ENCODE measurements around the gene XPO6. TPM values are rescaled to one million over a fixed set of nuclear protein-coding genes. Genes with fewer than 3 reads are reported as not detected.
A peak's percentile ranks its signal among the peaks of the same experiment; 100 is the strongest.

Gene XPO6
- total RNA-seq, 2 donors from 2014 or later, result 212 to 386 TPM

DNA sequence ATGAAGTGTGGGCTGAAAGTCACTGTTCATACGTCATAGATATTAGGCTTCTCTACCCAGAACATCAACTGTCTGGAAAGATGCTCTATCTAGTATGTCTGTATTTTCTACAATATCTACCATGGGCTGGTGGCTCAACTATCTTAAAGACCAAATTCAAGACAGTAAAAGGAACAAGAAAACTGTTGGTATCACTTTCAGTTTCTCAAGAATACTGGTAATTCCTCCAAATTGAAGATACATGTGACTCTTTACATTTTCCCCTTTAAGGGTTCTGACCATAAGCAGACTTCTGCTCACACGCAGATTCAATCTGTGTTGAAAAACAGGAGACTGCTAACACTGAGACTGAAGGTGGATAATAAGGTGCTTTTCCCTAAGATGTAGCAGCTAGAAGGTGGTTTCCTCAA is 24.2 kb downstream of the XPO6 start:
- ATAC-seq (peak; percentile 57 to 80), DNase-seq (ENCODE audit: low spot score) (no peak)
- Mint-ChIP-seq H3K4me1 (ENCODE audit: low read depth in 2 of 2) (peaks cover 64 to 82% of the 10 kb centered on the region in 2 donors), H3K36me3 (peaks cover 15% of the 10 kb centered on the region), H3K27me3 (no peaks in the 10 kb centered on the region), H3K9me3 (no peaks in the 10 kb centered on the region), H3K27ac (peak overlapping the region; percentile 88 to 91), H3K4me3 (peak overlapping the region; percentile 81)

DNA sequence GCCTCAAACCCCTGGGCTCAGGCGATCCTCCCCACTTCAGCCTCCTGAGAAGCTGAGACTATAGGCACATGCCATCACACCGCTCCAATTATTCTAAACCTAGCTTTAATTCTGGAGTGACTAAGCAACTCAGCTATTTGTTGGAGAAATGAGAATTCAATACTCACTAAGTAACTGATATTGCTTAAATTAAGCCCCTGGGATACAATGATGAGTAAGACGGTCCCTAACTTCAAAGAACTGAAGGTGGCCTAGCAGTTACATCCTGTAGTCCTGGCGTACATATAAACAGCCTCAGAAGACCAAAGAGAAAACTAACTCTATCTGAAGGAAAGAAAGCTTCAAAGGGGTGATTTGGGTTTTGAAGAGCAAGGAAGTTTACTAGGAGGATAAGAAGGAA is 25.0 kb downstream of the XPO6 start:
- no peaks in the 10 kb centered on the region for H3K27me3 Mint-ChIP-seq
- H3K4me3 Mint-ChIP-seq, result peak overlapping the region; percentile 81
- no peaks in the 10 kb centered on the region for H3K9me3 Mint-ChIP-seq
- DNase-seq (ENCODE audit: low spot score), result no peak
- H3K36me3 Mint-ChIP-seq, result peaks cover 15% of the 10 kb centered on the region
- peak overlapping the region; percentile 88 to 91 for H3K27ac Mint-ChIP-seq
- H3K4me1 Mint-ChIP-seq (ENCODE audit: low read depth in 2 of 2), result peaks cover 66 to 86% of the 10 kb centered on the region in 2 donors
- peak; percentile 73 to 88 for ATAC-seq

GRCh38 chr16:28185696-28186095 is 26.1 kb downstream of the XPO6 start:
- H3K27me3 Mint-ChIP-seq, result no peaks in the 10 kb centered on the region
- no peak for DNase-seq (ENCODE audit: low spot score)
- H3K36me3 Mint-ChIP-seq, result peaks cover 20% of the 10 kb centered on the region
- H3K9me3 Mint-ChIP-seq, result no peaks in the 10 kb centered on the region
- H3K4me3 Mint-ChIP-seq, result peak overlapping the region; percentile 13
- peaks cover 72 to 91% of the 10 kb centered on the region in 2 donors for H3K4me1 Mint-ChIP-seq (ENCODE audit: low read depth in 2 of 2)
- peak overlapping the region; percentile 88 to 91 for H3K27ac Mint-ChIP-seq
- no peak for ATAC-seq

GRCh38 chr16:28184625-28185024 is 27.1 kb downstream of the XPO6 start:
- H3K4me1 Mint-ChIP-seq (ENCODE audit: low read depth in 2 of 2), result peaks cover 75 to 92% of the 10 kb centered on the region in 2 donors
- H3K9me3 Mint-ChIP-seq, result no peaks in the 10 kb centered on the region
- H3K27me3 Mint-ChIP-seq, result no peaks in the 10 kb centered on the region
- no peak overlapping the region for H3K27ac Mint-ChIP-seq
- ATAC-seq, result no peak
- peaks cover 22% of the 10 kb centered on the region for H3K36me3 Mint-ChIP-seq
- DNase-seq (ENCODE audit: low spot score), result no peak
- no peak overlapping the region for H3K4me3 Mint-ChIP-seq

DNA sequence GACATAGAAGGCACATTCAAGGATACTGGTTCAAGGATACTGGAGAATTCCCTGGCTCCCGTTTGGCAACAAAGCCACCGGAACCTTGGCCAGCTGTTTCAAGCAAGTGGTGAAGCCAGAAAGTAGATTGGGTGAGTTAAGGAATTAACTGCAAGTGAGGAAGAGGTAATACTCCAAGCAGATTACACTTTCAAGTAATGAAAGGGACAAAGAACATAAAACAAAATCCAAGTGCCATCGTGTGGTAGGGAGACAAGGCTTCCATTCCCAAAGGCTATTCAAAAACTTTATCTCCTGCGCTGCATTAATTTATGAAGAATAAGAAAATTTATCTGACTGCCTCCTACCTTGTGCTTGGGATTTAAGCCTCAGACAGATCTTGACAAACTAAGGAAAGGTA is 27.8 kb downstream of the XPO6 start:
- Mint-ChIP-seq H3K27ac (peak overlapping the region in 1 of 2 donors; percentile 76), H3K9me3 (no peaks in the 10 kb centered on the region), H3K27me3 (no peaks in the 10 kb centered on the region), H3K36me3 (peaks cover 22% of the 10 kb centered on the region), H3K4me3 (no peak overlapping the region), H3K4me1 (ENCODE audit: low read depth in 2 of 2) (peaks cover 72 to 89% of the 10 kb centered on the region in 2 donors)
- no peak for DNase-seq (ENCODE audit: low spot score)
- ATAC-seq, result no peak

GRCh38 chr16:28183484-28183883 is 28.3 kb downstream of the XPO6 start:
- H3K27me3 Mint-ChIP-seq, result no peaks in the 10 kb centered on the region
- H3K36me3 Mint-ChIP-seq, result peaks cover 22% of the 10 kb centered on the region
- no peak for DNase-seq (ENCODE audit: low spot score)
- peaks cover 67 to 85% of the 10 kb centered on the region in 2 donors for H3K4me1 Mint-ChIP-seq (ENCODE audit: low read depth in 2 of 2)
- ATAC-seq, result no peak
- H3K4me3 Mint-ChIP-seq, result no peak overlapping the region
- no peaks in the 10 kb centered on the region for H3K9me3 Mint-ChIP-seq
- peak overlapping the region in 1 of 2 donors; percentile 76 for H3K27ac Mint-ChIP-seq

GRCh38 chr16:28182801-28183200 is 29.0 kb downstream of the XPO6 start:
- Mint-ChIP-seq H3K27ac (peak overlapping the region in 1 of 2 donors; percentile 76), H3K36me3 (peaks cover 22% of the 10 kb centered on the region), H3K27me3 (no peaks in the 10 kb centered on the region), H3K9me3 (no peaks in the 10 kb centered on the region), H3K4me1 (ENCODE audit: low read depth in 2 of 2) (peaks cover 62 to 78% of the 10 kb centered on the region in 2 donors), H3K4me3 (no peak overlapping the region)
- DNase-seq (ENCODE audit: low spot score), result no peak
- no peak for ATAC-seq

DNA sequence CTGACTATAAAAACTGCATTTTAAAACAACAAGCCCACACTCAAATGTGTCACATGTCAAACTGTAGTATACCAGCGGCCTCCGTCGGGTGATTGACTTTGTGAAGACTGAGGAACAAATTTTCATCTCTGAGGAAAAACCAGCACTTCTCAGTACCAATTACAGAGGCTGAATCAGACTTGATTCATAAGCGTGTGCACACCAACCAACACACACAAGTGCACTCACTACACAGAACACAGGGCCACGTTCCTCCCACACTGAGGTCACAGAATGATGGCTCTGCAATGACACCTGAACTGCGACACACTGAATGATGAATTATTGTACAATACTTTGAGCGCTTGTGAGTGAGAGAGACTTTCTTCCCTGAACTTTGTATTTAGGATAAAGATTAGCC is 29.6 kb downstream of the XPO6 start:
- Mint-ChIP-seq H3K27ac (peak overlapping the region; percentile 54 to 76), H3K4me1 (ENCODE audit: low read depth in 2 of 2) (peaks cover 59 to 77% of the 10 kb centered on the region in 2 donors), H3K4me3 (peak overlapping the region; percentile 26), H3K36me3 (peaks cover 22% of the 10 kb centered on the region), H3K27me3 (no peaks in the 10 kb centered on the region), H3K9me3 (no peaks in the 10 kb centered on the region)
- DNase-seq (ENCODE audit: low spot score) (no peak), ATAC-seq (peak in 1 of 2 donors; percentile 55)

DNA sequence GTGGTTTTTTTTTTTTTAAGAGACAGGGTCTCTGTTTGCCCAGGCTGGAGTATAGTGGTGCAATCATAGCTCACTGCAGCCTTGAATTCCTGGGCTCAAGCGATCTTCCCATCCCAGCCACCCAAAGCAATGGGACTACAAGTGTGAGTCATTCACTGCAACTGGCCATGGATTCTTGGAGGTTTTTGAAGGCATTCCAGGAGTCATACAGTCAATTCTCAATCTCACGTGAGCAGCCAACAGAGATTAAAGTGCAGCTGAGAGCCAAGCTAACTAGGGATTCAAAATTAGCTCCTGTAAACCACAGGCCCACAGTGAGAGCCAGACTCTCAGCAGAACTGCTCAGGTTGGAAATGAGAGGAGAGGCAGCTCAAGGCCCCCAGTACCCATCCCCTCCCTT is 30.2 kb downstream of the XPO6 start:
- Mint-ChIP-seq H3K9me3 (no peaks in the 10 kb centered on the region), H3K4me3 (no peak overlapping the region), H3K4me1 (ENCODE audit: low read depth in 2 of 2) (peaks cover 52 to 70% of the 10 kb centered on the region in 2 donors), H3K27ac (peak overlapping the region; percentile 54 to 76), H3K36me3 (peaks cover 26% of the 10 kb centered on the region), H3K27me3 (no peaks in the 10 kb centered on the region)
- ATAC-seq (no peak), DNase-seq (ENCODE audit: low spot score) (no peak)

DNA sequence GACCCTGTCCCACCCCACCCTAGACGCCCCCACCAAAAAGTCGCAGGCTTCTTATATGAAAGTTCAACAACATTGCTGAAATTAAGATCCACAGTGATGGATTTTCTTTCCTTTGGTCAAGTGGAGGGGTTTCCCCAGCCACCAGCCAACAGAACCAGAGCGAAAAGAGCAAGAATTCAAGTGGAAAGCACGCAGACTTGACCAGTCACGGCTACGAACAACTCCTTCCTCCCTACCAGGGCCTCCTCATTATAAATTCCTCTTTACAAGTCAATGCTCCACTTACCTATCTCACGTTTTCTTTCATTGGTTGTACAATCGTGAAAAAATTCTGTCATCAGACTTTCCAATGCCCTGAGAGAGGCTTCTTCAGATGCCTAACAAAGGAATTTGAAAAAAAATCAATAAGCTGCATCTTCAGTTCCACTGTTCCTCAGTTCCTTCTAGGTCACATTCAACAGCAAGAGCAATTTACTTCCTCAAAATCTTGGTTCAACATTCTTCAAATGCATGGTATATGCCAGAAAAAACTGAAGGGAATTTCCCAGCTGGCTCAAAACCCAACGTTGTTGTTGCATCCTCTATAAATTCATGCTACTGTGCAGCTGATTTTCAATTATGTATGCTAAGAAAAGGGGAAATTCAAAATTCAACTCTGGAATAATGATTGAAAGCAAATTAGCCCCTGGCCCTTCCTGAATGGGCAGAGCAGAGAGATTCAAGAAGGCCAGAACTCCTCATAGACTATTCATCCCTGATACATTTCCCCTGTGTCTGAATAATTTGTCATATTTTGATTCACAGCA is 30.9 kb downstream of the XPO6 start:
- DNase-seq (ENCODE audit: low spot score) (no peak), ATAC-seq (no peak)
- no peaks in the 10 kb centered on the region for H3K9me3 Mint-ChIP-seq
- peak overlapping the region; percentile 54 to 76 for H3K27ac Mint-ChIP-seq
- H3K36me3 Mint-ChIP-seq, result peaks cover 26% of the 10 kb centered on the region
- peaks cover 48 to 64% of the 10 kb centered on the region in 2 donors for H3K4me1 Mint-ChIP-seq (ENCODE audit: low read depth in 2 of 2)
- H3K27me3 Mint-ChIP-seq, result no peaks in the 10 kb centered on the region
- H3K4me3 Mint-ChIP-seq, result peak overlapping the region; percentile 15

DNA sequence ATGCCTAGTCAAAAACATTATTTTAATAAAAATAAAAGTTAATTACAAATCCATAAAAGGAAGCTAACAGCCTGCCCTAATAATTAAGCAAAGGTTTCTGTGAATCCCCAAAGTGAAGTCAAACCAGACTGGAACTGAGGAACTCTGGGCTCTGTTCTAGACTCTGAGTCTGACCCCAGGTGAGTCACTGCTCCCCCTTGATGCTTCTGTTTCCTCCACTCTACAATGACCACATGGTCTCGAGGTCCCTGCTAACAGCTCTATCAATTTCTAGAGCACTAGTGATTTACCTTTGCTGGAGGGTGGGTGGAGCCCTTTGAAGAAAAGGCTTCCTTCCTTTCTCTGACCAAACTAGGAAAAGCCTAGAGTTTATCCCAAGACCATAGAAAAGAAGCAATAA is 32.4 kb downstream of the XPO6 start:
- DNase-seq (ENCODE audit: low spot score) (no peak), ATAC-seq (no peak)
- Mint-ChIP-seq H3K27ac (peak overlapping the region; percentile 12 to 64), H3K4me1 (ENCODE audit: low read depth in 2 of 2) (peaks cover 50 to 63% of the 10 kb centered on the region in 2 donors), H3K36me3 (peaks cover 34% of the 10 kb centered on the region), H3K27me3 (no peaks in the 10 kb centered on the region), H3K4me3 (no peak overlapping the region), H3K9me3 (no peaks in the 10 kb centered on the region)

DNA sequence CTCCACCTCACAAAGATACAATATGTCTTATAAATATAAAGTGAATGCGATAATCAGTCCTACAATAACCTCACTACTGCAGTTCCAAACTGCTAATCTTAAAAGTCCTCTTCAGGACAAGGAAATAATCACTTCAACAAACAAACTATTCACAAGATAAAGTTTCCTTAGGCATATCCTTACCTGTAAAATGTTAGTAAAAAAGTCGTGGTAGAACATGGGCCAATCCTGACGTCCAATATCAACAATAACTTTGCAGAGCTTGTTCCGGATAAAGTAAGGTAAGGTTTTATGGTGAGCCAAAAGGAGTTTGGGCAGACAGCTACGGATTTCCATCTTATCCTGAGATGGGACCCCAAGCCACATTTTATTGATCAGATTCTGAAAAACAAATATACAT is 36.0 kb downstream of the XPO6 start:
- Mint-ChIP-seq H3K27ac (peak overlapping the region in 1 of 2 donors; percentile 3), H3K4me3 (no peak overlapping the region), H3K27me3 (no peaks in the 10 kb centered on the region), H3K4me1 (ENCODE audit: low read depth in 2 of 2) (peaks cover 36 to 42% of the 10 kb centered on the region in 2 donors), H3K36me3 (peaks cover 34% of the 10 kb centered on the region), H3K9me3 (no peaks in the 10 kb centered on the region)
- DNase-seq (ENCODE audit: low spot score), result no peak
- no peak for ATAC-seq

GRCh38 chr16:28172336-28172735 is 39.4 kb downstream of the XPO6 start:
- Mint-ChIP-seq H3K27ac (peak overlapping the region in 1 of 2 donors; percentile 63), H3K36me3 (peaks cover 42% of the 10 kb centered on the region), H3K9me3 (no peaks in the 10 kb centered on the region), H3K4me1 (ENCODE audit: low read depth in 2 of 2) (peaks cover 32 to 34% of the 10 kb centered on the region in 2 donors), H3K27me3 (no peaks in the 10 kb centered on the region), H3K4me3 (no peak overlapping the region)
- DNase-seq (ENCODE audit: low spot score) (no peak), ATAC-seq (no peak)

- no peak for DNase-seq (ENCODE audit: low spot score)
- peak overlapping the region in 1 of 2 donors; percentile 63 for H3K27ac Mint-ChIP-seq
Measured at GRCh38 chr16:28171816-28172215, 39.9 kb downstream of the XPO6 start.

More at GRCh38 chr16:28171816-28172215, 39.9 kb downstream of the XPO6 start:
- Mint-ChIP-seq H3K27me3 (no peaks in the 10 kb centered on the region), H3K9me3 (no peaks in the 10 kb centered on the region), H3K36me3 (peaks cover 43% of the 10 kb centered on the region), H3K4me1 (ENCODE audit: low read depth in 2 of 2) (peaks cover 37 to 39% of the 10 kb centered on the region in 2 donors), H3K4me3 (no peak overlapping the region)
- no peak for ATAC-seq
